HG03521 (cell line): ENCODE measurements around the gene PANK1.
"Not testable (repeated sequence)": the region's sequence is repeated elsewhere in the genome, so short reads cannot be mapped to it uniquely, and the experiment has no call there.

Experiments used
- ATAC-seq: cut with Tn5 transposase; IDR thresholded peaks from one replicate; pipeline ENCODE4 v1.9.1; 2021; ENCODE audit warnings: mild to moderate bottlenecking, moderate library complexity; ENCODE audit not compliant: unreplicated experiment

The PANK1 gene

GRCh38 chr10:89576022-89576421 is 69.0 kb downstream of the PANK1 start:
- ATAC-seq = no peak

GRCh38 chr10:89575031-89575430 is 70.0 kb downstream of the PANK1 start:
- ATAC-seq = no peak

- no peak for ATAC-seq
Observed at GRCh38 chr10:89574368-89574767, 70.7 kb downstream of the PANK1 start.

GRCh38 chr10:89567576-89568245 is 77.3 kb downstream of the PANK1 start:
- ATAC-seq = no peak

- ATAC-seq = no peak
Observed at GRCh38 chr10:89566992-89567391, 78.0 kb downstream of the PANK1 start.

- ATAC-seq = no peak
Observed at GRCh38 chr10:89566095-89566950, 78.7 kb downstream of the PANK1 start.

GRCh38 chr10:89565180-89565579 is 79.9 kb downstream of the PANK1 start:
- no peak for ATAC-seq

- no peak for ATAC-seq
Observed at GRCh38 chr10:89563861-89564478, 81.1 kb downstream of the PANK1 start.

GRCh38 chr10:89563311-89563710 is 81.7 kb downstream of the PANK1 start:
- ATAC-seq = no peak

GRCh38 chr10:89556600-89556999 is 88.4 kb downstream of the PANK1 start:
- no peak for ATAC-seq

- ATAC-seq = no peak
Observed at GRCh38 chr10:89555688-89556445, 89.2 kb downstream of the PANK1 start.

- ATAC-seq = no peak
Observed at GRCh38 chr10:89554433-89554832, 90.6 kb downstream of the PANK1 start.

- no peak for ATAC-seq
Observed at GRCh38 chr10:89553064-89553734, 91.8 kb downstream of the PANK1 start.

- no peak for ATAC-seq
Observed at GRCh38 chr10:89552213-89552612, 92.8 kb downstream of the PANK1 start.

- ATAC-seq = no peak
Observed at GRCh38 chr10:89550509-89550908, 94.5 kb downstream of the PANK1 start.

GRCh38 chr10:89549510-89549909 is 95.5 kb downstream of the PANK1 start:
- ATAC-seq = no peak

GRCh38 chr10:89548673-89549072 is 96.4 kb downstream of the PANK1 start:
- ATAC-seq = no peak

GRCh38 chr10:89547853-89548513 is 97.1 kb downstream of the PANK1 start:
- ATAC-seq = no peak

GRCh38 chr10:89546651-89547050 is 98.4 kb downstream of the PANK1 start:
- ATAC-seq = not testable (repeated sequence)

- no peak for ATAC-seq
Observed at GRCh38 chr10:89543841-89544240, 101.2 kb downstream of the PANK1 start.
